ENCODE measurements around the gene AHCYL2. TPM values are rescaled to one million over a fixed set of nuclear protein-coding genes. Genes with fewer than 3 reads are reported as not detected.

Gene AHCYL2
- total RNA-seq, 1 experiment from 2014 or later = 54.6 TPM

- no peaks in the 10 kb centered on the region for H3K27me3 Mint-ChIP-seq (ENCODE audit: unreplicated experiment)
- intact Hi-C loops (cut with micrococcal nuclease; ENCODE audit: unreplicated experiment) = no loop called here
- no peak overlapping the region for H3K27ac Mint-ChIP-seq (ENCODE audit: unreplicated experiment)
- no peak for TF ChIP-seq CTCF (IDR thresholded peaks at IDR 0.05; ENCODE audit: unreplicated experiment)
- no peaks in the 10 kb centered on the region for H3K9me3 Mint-ChIP-seq (ENCODE audit: low read depth, unreplicated experiment)
- H3K4me3 Mint-ChIP-seq (ENCODE audit: low read depth, unreplicated experiment) = peak overlapping the region; percentile 37
- DNase-seq = no peak
- CTCF ChIA-PET = interaction anchor here (0.6 to 1.5 kb wide), 2 partner anchors 28 to 1028 kb away, joined by 5 to 8 read pairs; no protein-coding TSS in a partner anchor
- H3K36me3 Mint-ChIP-seq (ENCODE audit: insufficient read depth, unreplicated experiment) = peaks cover 22% of the 10 kb centered on the region
- H3K4me1 Mint-ChIP-seq (ENCODE audit: low read depth, unreplicated experiment) = peaks cover 42% of the 10 kb centered on the region
- BruUV-seq (replicated peaks) = no TSS peak
These were observed 146.0 kb downstream of the AHCYL2 start for GRCh38 chr7:129370812-129371211.

GRCh38 chr7:129371487-129371886, 146.7 kb downstream of the AHCYL2 start:
- CTCF ChIA-PET = interaction anchor here (0.6 kb wide), 1 partner anchor 1029 kb away, joined by 5 read pairs; no protein-coding TSS in a partner anchor
- BruUV-seq (replicated peaks) = no TSS peak
- H3K27me3 Mint-ChIP-seq (ENCODE audit: unreplicated experiment) = no peaks in the 10 kb centered on the region
- H3K4me1 Mint-ChIP-seq (ENCODE audit: low read depth, unreplicated experiment) = peaks cover 44% of the 10 kb centered on the region
- no peak for DNase-seq
- no peak overlapping the region for H3K4me3 Mint-ChIP-seq (ENCODE audit: low read depth, unreplicated experiment)
- H3K9me3 Mint-ChIP-seq (ENCODE audit: low read depth, unreplicated experiment) = no peaks in the 10 kb centered on the region
- H3K27ac Mint-ChIP-seq (ENCODE audit: unreplicated experiment) = no peak overlapping the region
- no peak for TF ChIP-seq CTCF (IDR thresholded peaks at IDR 0.05; ENCODE audit: unreplicated experiment)
- peaks cover 22% of the 10 kb centered on the region for H3K36me3 Mint-ChIP-seq (ENCODE audit: insufficient read depth, unreplicated experiment)
- intact Hi-C loops (cut with micrococcal nuclease; ENCODE audit: unreplicated experiment) = no loop called here

GRCh38 chr7:129373651-129374428, 149.0 kb downstream of the AHCYL2 start:
- H3K4me3 Mint-ChIP-seq (ENCODE audit: low read depth, unreplicated experiment) = no peak overlapping the region
- H3K27ac Mint-ChIP-seq (ENCODE audit: unreplicated experiment) = no peak overlapping the region
- no peaks in the 10 kb centered on the region for H3K27me3 Mint-ChIP-seq (ENCODE audit: unreplicated experiment)
- no peak for TF ChIP-seq CTCF (IDR thresholded peaks at IDR 0.05; ENCODE audit: unreplicated experiment)
- H3K36me3 Mint-ChIP-seq (ENCODE audit: insufficient read depth, unreplicated experiment) = peaks cover 8% of the 10 kb centered on the region
- no peaks in the 10 kb centered on the region for H3K9me3 Mint-ChIP-seq (ENCODE audit: low read depth, unreplicated experiment)
- intact Hi-C loops (cut with micrococcal nuclease; ENCODE audit: unreplicated experiment) = no loop called here
- H3K4me1 Mint-ChIP-seq (ENCODE audit: low read depth, unreplicated experiment) = peaks cover 32% of the 10 kb centered on the region
- BruUV-seq (replicated peaks) = no TSS peak
- CTCF ChIA-PET = interaction anchor here (0.7 kb wide), 1 partner anchor 566 kb away, joined by 6 read pairs; no protein-coding TSS in a partner anchor
- DNase-seq = no peak

GRCh38 chr7:129375141-129375938, 150.5 kb downstream of the AHCYL2 start:
- Mint-ChIP-seq H3K4me3 (ENCODE audit: low read depth, unreplicated experiment) (peak overlapping the region; percentile 7), H3K36me3 (ENCODE audit: insufficient read depth, unreplicated experiment) (peaks cover 5% of the 10 kb centered on the region), H3K27me3 (ENCODE audit: unreplicated experiment) (no peaks in the 10 kb centered on the region), H3K9me3 (ENCODE audit: low read depth, unreplicated experiment) (no peaks in the 10 kb centered on the region), H3K4me1 (ENCODE audit: low read depth, unreplicated experiment) (peaks cover 31% of the 10 kb centered on the region), H3K27ac (ENCODE audit: unreplicated experiment) (peak overlapping the region; percentile 44)
- intact Hi-C loops (cut with micrococcal nuclease; ENCODE audit: unreplicated experiment) = no loop called here
- no peak for DNase-seq
- CTCF ChIA-PET = interaction anchor here (0.6 to 3.6 kb wide), 7 partner anchors 8 to 1025 kb away, joined by 3 to 88 read pairs (median 8); partner anchors contain the start of gene STRIP2
- no TSS peak for BruUV-seq (replicated peaks)
- TF ChIP-seq CTCF (IDR thresholded peaks at IDR 0.05; ENCODE audit: unreplicated experiment) = no peak

All from Calu3 (cell line).